Activated CD8-positive, alpha-beta memory T cell treated with anti-CD3 and anti-CD28 coated beads for 36 hours (primary cell): Measurements from ENCODE around the gene TMEM47. TPM values are rescaled to one million over a fixed set of nuclear protein-coding genes. Genes with fewer than 3 reads are reported as not detected.

Source experiments
- CTCF ChIA-PET: fragments of 350-600 bp; sonication (Branson Sonifier 250); formaldehyde crosslinking; loops from one replicate; lab custom pipeline; 2021; ENCODE audit warnings: antibody characterized with exemption; lab: Charles Lee
- POLR2A ChIA-PET: fragments of 350-600 bp; sonication (Branson Sonifier 250); formaldehyde crosslinking; loops from one replicate; lab custom pipeline; 2021; ENCODE audit warnings: antibody characterized with exemption; lab: Charles Lee
- total RNA-seq, 2 experiments: library from RNA; stranded (reverse); gene quantifications; one replicate each; pipeline ENCODE4 v1.2.3, GENCODE V29; 2021

The TMEM47 gene
- total RNA-seq, 2 experiments from 2014 or later = not detected

- CTCF ChIA-PET = no interaction called here
- POLR2A ChIA-PET = no interaction called here
These were observed 70.1 kb downstream of the TMEM47 start for GRCh38 chrX:34586936-34587335.

GRCh38 chrX:34586346-34586911 lies 70.7 kb downstream of the TMEM47 start:
- POLR2A ChIA-PET = no interaction called here
- CTCF ChIA-PET = no interaction called here

GRCh38 chrX:34585561-34585960 lies 71.5 kb downstream of the TMEM47 start:
- ChIA-PET POLR2A (no interaction called here), CTCF (no interaction called here)

GRCh38 chrX:34584781-34585180 lies 72.3 kb downstream of the TMEM47 start:
- POLR2A ChIA-PET = no interaction called here
- CTCF ChIA-PET = no interaction called here

GRCh38 chrX:34580069-34580468 lies 77.0 kb downstream of the TMEM47 start:
- CTCF ChIA-PET = no interaction called here
- POLR2A ChIA-PET = no interaction called here

- ChIA-PET CTCF (no interaction called here), POLR2A (no interaction called here)
These were observed 78.8 kb downstream of the TMEM47 start for GRCh38 chrX:34578237-34578636.
